H1 (cell line): ENCODE results near the gene ARHGAP25.

Experiments used
- CEBPB ChIP-seq: IDR thresholded peaks from 2 replicates; pipeline ENCODE4 v1.6.1; 2012; ENCODE audit warnings: low read depth, low read length
- EP300 ChIP-seq, 2 experiments: IDR thresholded peaks; 1 replicate in 1 of 2; 2 replicates in 1 of 2; pipeline ENCODE4 v1.6.1; 2011 to 2012; ENCODE audit warnings: low read depth in 2 of 2, low read length in 2 of 2, mild to moderate bottlenecking in 2 of 2, borderline replicate concordance in 1 of 2, inconsistent platforms in 1 of 2, moderate library complexity in 1 of 2
- JUN ChIP-seq: IDR thresholded peaks from 2 replicates; pipeline ENCODE4 v1.6.1; 2011; ENCODE audit warnings: low read depth, mild to moderate bottlenecking, improper control_type of control experiment, low read length
- NRF1 ChIP-seq: IDR thresholded peaks from 2 replicates; pipeline ENCODE4 v1.6.1; 2011; ENCODE audit warnings: mild to moderate bottlenecking, low read depth, low read length, improper control_type of control experiment
- PHF8 ChIP-seq: fragments of 200-600 bp; sonication (generic); conservative IDR thresholded peaks from 2 replicates; pipeline ENCODE4 v1.7.1; 2012; ENCODE audit warnings: low read depth, mild to moderate bottlenecking, inconsistent platforms, low read length, moderate library complexity
- POLR2AphosphoS5 ChIP-seq: IDR thresholded peaks from 2 replicates; pipeline ENCODE4 v1.6.1; 2011; ENCODE audit warnings: low read depth, low read length
- RAD21 ChIP-seq, 2 experiments: IDR thresholded peaks in 1 of 2; conservative IDR thresholded peaks in 1 of 2; 2 replicates each; pipeline ENCODE4 v1.6.1; 2011; ENCODE audit warnings: low read depth in 2 of 2, low read length in 2 of 2, improper control_type of control experiment in 1 of 2, inconsistent platforms in 1 of 2, mild to moderate bottlenecking in 1 of 2, moderate library complexity in 1 of 2
- RNF2 ChIP-seq: fragments of 200-900, 300-1000 bp; sonication (generic); IDR thresholded peaks from 2 replicates; pipeline ENCODE4 v1.7.1; 2016; ENCODE audit warnings: borderline replicate concordance, low read depth, mild to moderate bottlenecking, antibody characterized with exemption, low read length; ENCODE audit not compliant: poor library complexity, severe bottlenecking; ENCODE audit errors: missing control alignments
- RXRA ChIP-seq: IDR thresholded peaks from 2 replicates; pipeline ENCODE4 v1.6.1; 2011; ENCODE audit warnings: low read depth, mild to moderate bottlenecking, low read length, moderate library complexity; ENCODE audit not compliant: insufficient read depth
- TF ChIP-seq, protein P1 (sequence below): IDR thresholded peaks from 2 replicates; pipeline ENCODE4 v1.6.1; 2012; ENCODE audit warnings: inconsistent platforms
- TF ChIP-seq, protein P2 (sequence below): IDR thresholded peaks from 2 replicates; pipeline ENCODE4 v1.6.1; 2011; ENCODE audit warnings: low read length, improper control_type of control experiment
- TF ChIP-seq, protein P3 (sequence below), 3 experiments: IDR thresholded peaks; 1 replicate in 2 of 3; 2 replicates in 1 of 3; pipeline versions ENCODE4 v1.5.1 to v1.6.1; 2011; ENCODE audit warnings: low read length in 3 of 3, mild to moderate bottlenecking in 3 of 3, inconsistent platforms in 2 of 3, low read depth in 1 of 3, moderate library complexity in 1 of 3; ENCODE audit not compliant: insufficient read depth in 1 of 3; ENCODE audit errors: control extremely low read depth in 1 of 3

DNA sequence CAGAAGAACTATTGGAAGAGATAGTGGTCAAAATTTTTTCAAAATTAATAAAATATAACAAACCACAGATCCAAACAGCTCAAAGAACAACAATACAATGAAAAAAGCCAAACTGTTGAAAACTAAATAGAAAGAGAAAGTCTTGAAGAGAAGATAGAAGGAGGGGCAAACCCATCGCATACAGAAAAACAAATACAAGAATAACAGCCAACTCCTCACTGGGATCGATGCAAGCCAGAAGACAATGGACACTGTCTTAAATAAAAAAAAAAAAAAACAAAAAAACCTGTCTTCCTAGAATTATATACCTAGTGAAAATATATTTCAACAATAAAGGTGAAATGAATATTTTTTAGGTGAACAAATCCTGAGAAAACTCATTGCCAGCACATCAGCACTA is 34.1 kb upstream of the ARHGAP25 start:
- TF ChIP-seq, protein P1, sequence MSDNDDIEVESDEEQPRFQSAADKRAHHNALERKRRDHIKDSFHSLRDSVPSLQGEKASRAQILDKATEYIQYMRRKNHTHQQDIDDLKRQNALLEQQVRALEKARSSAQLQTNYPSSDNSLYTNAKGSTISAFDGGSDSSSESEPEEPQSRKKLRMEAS = no peak
- TF ChIP-seq JUN (no peak), CEBPB (no peak), RNF2 (no peak), PHF8 (no peak), POLR2AphosphoS5 (no peak), RAD21 (IDR thresholded peaks at IDR 0.05 in 1 of 2, conservative IDR thresholded peaks at IDR 0.05 in 1 of 2; ENCODE audit: low read depth in 2 of 2, low read length in 2 of 2) (no peak), EP300 (IDR thresholded peaks at IDR 0.05; ENCODE audit: borderline replicate concordance in 1 of 2, low read depth in 2 of 2, low read length in 2 of 2) (no peak), RXRA (no peak), NRF1 (no peak)
- TF ChIP-seq, protein P2, sequence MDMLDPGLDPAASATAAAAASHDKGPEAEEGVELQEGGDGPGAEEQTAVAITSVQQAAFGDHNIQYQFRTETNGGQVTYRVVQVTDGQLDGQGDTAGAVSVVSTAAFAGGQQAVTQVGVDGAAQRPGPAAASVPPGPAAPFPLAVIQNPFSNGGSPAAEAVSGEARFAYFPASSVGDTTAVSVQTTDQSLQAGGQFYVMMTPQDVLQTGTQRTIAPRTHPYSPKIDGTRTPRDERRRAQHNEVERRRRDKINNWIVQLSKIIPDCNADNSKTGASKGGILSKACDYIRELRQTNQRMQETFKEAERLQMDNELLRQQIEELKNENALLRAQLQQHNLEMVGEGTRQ = no peak
- TF ChIP-seq, protein P3, sequence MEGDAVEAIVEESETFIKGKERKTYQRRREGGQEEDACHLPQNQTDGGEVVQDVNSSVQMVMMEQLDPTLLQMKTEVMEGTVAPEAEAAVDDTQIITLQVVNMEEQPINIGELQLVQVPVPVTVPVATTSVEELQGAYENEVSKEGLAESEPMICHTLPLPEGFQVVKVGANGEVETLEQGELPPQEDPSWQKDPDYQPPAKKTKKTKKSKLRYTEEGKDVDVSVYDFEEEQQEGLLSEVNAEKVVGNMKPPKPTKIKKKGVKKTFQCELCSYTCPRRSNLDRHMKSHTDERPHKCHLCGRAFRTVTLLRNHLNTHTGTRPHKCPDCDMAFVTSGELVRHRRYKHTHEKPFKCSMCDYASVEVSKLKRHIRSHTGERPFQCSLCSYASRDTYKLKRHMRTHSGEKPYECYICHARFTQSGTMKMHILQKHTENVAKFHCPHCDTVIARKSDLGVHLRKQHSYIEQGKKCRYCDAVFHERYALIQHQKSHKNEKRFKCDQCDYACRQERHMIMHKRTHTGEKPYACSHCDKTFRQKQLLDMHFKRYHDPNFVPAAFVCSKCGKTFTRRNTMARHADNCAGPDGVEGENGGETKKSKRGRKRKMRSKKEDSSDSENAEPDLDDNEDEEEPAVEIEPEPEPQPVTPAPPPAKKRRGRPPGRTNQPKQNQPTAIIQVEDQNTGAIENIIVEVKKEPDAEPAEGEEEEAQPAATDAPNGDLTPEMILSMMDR (IDR thresholded peaks at IDR 0.05; ENCODE audit: control extremely low read depth in 1 of 3, insufficient read depth in 1 of 3, low read depth in 1 of 3, low read length in 3 of 3) = no peak
